Suppressor macrophage (primary cell): ENCODE measurements around the gene TGOLN2.
"Not testable (repeated sequence)": the region's sequence is repeated elsewhere in the genome, so short reads cannot be mapped to it uniquely, and the experiment has no call there.

Source experiments
- DNase-seq, 4 experiments: peaks; one replicate each; pipeline ENCODE4 v3.0.0-alpha.2; 2020 to 2022

TGOLN2 gene

GRCh38 chr2:85340034-85340892 lies 12.5 kb upstream of the TGOLN2 start:
- DNase-seq = no peak

GRCh38 chr2:85334928-85335327 lies 7.1 kb upstream of the TGOLN2 start:
- no peak for DNase-seq

- not testable (repeated sequence) for DNase-seq
Observed at GRCh38 chr2:85333877-85334276, 6.1 kb upstream of the TGOLN2 start.

- DNase-seq = no peak
Observed at GRCh38 chr2:85330839-85331636, 3.2 kb upstream of the TGOLN2 start.

- not testable (repeated sequence) for DNase-seq
Observed at GRCh38 chr2:85329701-85330100, 1.9 kb upstream of the TGOLN2 start.

- DNase-seq = no peak
Observed at GRCh38 chr2:85329181-85329651, 1.4 kb upstream of the TGOLN2 start.

- peak; percentile 37 to 64 (median 50) for DNase-seq
Observed at GRCh38 chr2:85327160-85327821, 498 bp downstream of the TGOLN2 start.

- DNase-seq = peak; percentile 77 to 92 (median 88)
Observed at GRCh38 chr2:85326406-85327159, 1.2 kb downstream of the TGOLN2 start.

GRCh38 chr2:85325466-85325811 lies 2.4 kb downstream of the TGOLN2 start:
- no peak for DNase-seq

- DNase-seq = peak in 3 of 4 experiments; percentile 37 to 75 (median 72)
Observed at GRCh38 chr2:85324639-85325465, 2.9 kb downstream of the TGOLN2 start.

- not testable (repeated sequence) for DNase-seq
Observed at GRCh38 chr2:85323988-85324367, 3.8 kb downstream of the TGOLN2 start.

GRCh38 chr2:85323351-85323987 lies 4.3 kb downstream of the TGOLN2 start:
- DNase-seq = peak in 2 of 4 experiments; percentile 27 to 33

- peak; percentile 38 to 63 (median 62) for DNase-seq
Observed at GRCh38 chr2:85319796-85320195, 8.0 kb downstream of the TGOLN2 start.

GRCh38 chr2:85318222-85319074 lies 9.3 kb downstream of the TGOLN2 start:
- DNase-seq = peak; percentile 89 to 98 (median 92)

GRCh38 chr2:85315921-85316320 lies 11.9 kb downstream of the TGOLN2 start:
- DNase-seq = not testable (repeated sequence)

- DNase-seq = no peak
Observed at GRCh38 chr2:85314884-85315242, 12.9 kb downstream of the TGOLN2 start.

- DNase-seq = peak in 2 of 4 experiments; percentile 26 to 33
Observed at GRCh38 chr2:85312404-85312803, 15.4 kb downstream of the TGOLN2 start.

- DNase-seq = no peak
Observed at GRCh38 chr2:85310330-85310729, 17.5 kb downstream of the TGOLN2 start.

GRCh38 chr2:85309699-85310321 lies 18.0 kb downstream of the TGOLN2 start:
- DNase-seq = peak in 3 of 4 experiments; percentile 44 to 61 (median 47)
